GOT3 (cell line): Measurements from ENCODE around the gene MESP2.
A peak's percentile ranks its signal among the peaks of the same experiment; 100 is the strongest.

Experiments
- DNase-seq: peaks from one replicate; lab custom pipeline; 2025; ENCODE audit warnings: mixed read lengths; lab: John Stamatoyannopoulos, UW

Gene MESP2

GRCh38 chr15:89776274-89777072, at the start of gene MESP2:
Gene MESP2 (plus strand): TSS chr15:89776332. CDS start chr15:89776358, 26 bp downstream.
- DNase-seq, result peak; percentile 37

GRCh38 chr15:89728254-89728653, 47.9 kb upstream of the MESP2 start:
- no peak for DNase-seq

GRCh38 chr15:89731275-89731674, 44.9 kb upstream of the MESP2 start:
- DNase-seq, result no peak

- no peak for DNase-seq
Observed at GRCh38 chr15:89732451-89733172, 43.5 kb upstream of the MESP2 start.

- DNase-seq, result no peak
Observed at GRCh38 chr15:89735773-89736172, 40.4 kb upstream of the MESP2 start.

- peak; percentile 13 for DNase-seq
Observed at GRCh38 chr15:89740137-89740536, 36.0 kb upstream of the MESP2 start.

GRCh38 chr15:89743011-89743410, 33.1 kb upstream of the MESP2 start:
- DNase-seq, result no peak

GRCh38 chr15:89743594-89743993, 32.5 kb upstream of the MESP2 start:
- DNase-seq, result no peak

GRCh38 chr15:89745131-89745530, 31.0 kb upstream of the MESP2 start:
- no peak for DNase-seq

GRCh38 chr15:89745768-89746167, 30.4 kb upstream of the MESP2 start:
- no peak for DNase-seq

- DNase-seq, result no peak
Observed at GRCh38 chr15:89746386-89746780, 29.7 kb upstream of the MESP2 start.

GRCh38 chr15:89747708-89748682, 28.1 kb upstream of the MESP2 start:
- DNase-seq, result no peak

- DNase-seq, result no peak
Observed at GRCh38 chr15:89749054-89749453, 27.1 kb upstream of the MESP2 start.

GRCh38 chr15:89749526-89749925, 26.6 kb upstream of the MESP2 start:
- no peak for DNase-seq

- DNase-seq, result no peak
Observed at GRCh38 chr15:89749951-89750559, 26.1 kb upstream of the MESP2 start.

GRCh38 chr15:89750560-89751542, 25.3 kb upstream of the MESP2 start, which contains the start of gene MESP1:
Gene MESP1 (minus strand): TSS chr15:89751249. CDS start chr15:89751231, 18 bp downstream.
- DNase-seq, result peak; percentile 80

GRCh38 chr15:89751748-89752147, 24.4 kb upstream of the MESP2 start:
- no peak for DNase-seq

GRCh38 chr15:89753855-89754254, 22.3 kb upstream of the MESP2 start:
- DNase-seq, result no peak

GRCh38 chr15:89754361-89755154, 21.6 kb upstream of the MESP2 start:
- no peak for DNase-seq
